Esophagus muscularis mucosa (tissue), 4 donors: ENCODE measurements around the gene IKZF2. TPM values are rescaled to one million over a fixed set of nuclear protein-coding genes. Genes with fewer than 3 reads are reported as not detected.

ENCODE experiments used
- DNase-seq: peaks from one replicate; pipeline ENCODE4 v3.0.0-alpha.2; 2017; ENCODE audit errors: extremely low spot score
- H3K27ac ChIP-seq, 4 donors: fragments of 200-600 bp; sonication (generic); replicated peaks in 1 of 4; 1 replicate in 3 of 4; 2 replicates in 1 of 4; pipeline ENCODE4 v1.5.1; 2016 to 2019; ENCODE audit warnings: mild to moderate bottlenecking in 1 of 4
- H3K27me3 ChIP-seq, 4 donors: fragments of 200-600 bp; sonication (generic); one replicate each; pipeline versions ENCODE4 v1.5.1 to v1.6.0; 2016 to 2019
- H3K36me3 ChIP-seq, 4 donors: fragments of 200-600 bp; sonication (generic); one replicate each; pipeline ENCODE4 v1.5.1; 2016 to 2019
- H3K4me1 ChIP-seq, 4 donors: fragments of 200-600 bp; sonication (generic); one replicate each; pipeline ENCODE4 v1.5.1; 2016 to 2019
- H3K4me3 ChIP-seq, 4 donors: fragments of 200-600 bp; sonication (generic); 1 replicate in 2 of 4; 2 replicates in 2 of 4; pipeline ENCODE4 v1.5.1; 2016 to 2019; ENCODE audit warnings: mild to moderate bottlenecking in 4 of 4, moderate library complexity in 1 of 4
- H3K9me3 ChIP-seq, 4 donors: fragments of 200-600 bp; sonication (generic); 1 replicate in 3 of 4; 2 replicates in 1 of 4; pipeline ENCODE4 v1.5.1; 2016 to 2019
- CTCF ChIP-seq, 3 experiments: fragments of 200-600 bp in 2 of 3; fragments of 450-650 bp in 1 of 3; sonication (generic) in 2 of 3; IDR thresholded peaks; one replicate each; pipeline ENCODE4 v1.5.1; 2017 to 2019; ENCODE audit warnings: antibody characterized with exemption in 3 of 3, mild to moderate bottlenecking in 2 of 3, moderate library complexity in 1 of 3
- EP300 ChIP-seq: sonication (generic); formaldehyde crosslinking; IDR thresholded peaks from one replicate; pipeline ENCODE4 v1.6.1; 2017; ENCODE audit warnings: antibody characterized with exemption
- POLR2A ChIP-seq: fragments of 450-650 bp; IDR thresholded peaks from one replicate; pipeline ENCODE4 v1.6.1; 2017; ENCODE audit warnings: antibody characterized with exemption, moderate library complexity, mild to moderate bottlenecking, low read depth
- POLR2AphosphoS5 ChIP-seq, 2 donors: sonication (generic); formaldehyde crosslinking; IDR thresholded peaks; one replicate each; pipeline ENCODE4 v1.6.1; 2017; ENCODE audit warnings: antibody characterized with exemption in 2 of 2
- WGBS: methylation state at CpG from one replicate; pipeline ENCODE4 v1.1.5; 2018; 5-methylcytosine and 5-hydroxymethylcytosine counted together
- intact Hi-C: fragments of 100-400 bp; cut with DNase I; formaldehyde crosslinking; loops from one replicate; pipeline ENCODE4 v1.15.1; 2023
- total RNA-seq, 4 donors: library from RNA; depleted of rRNA; stranded (reverse); fragments of >200 nt; gene quantifications; one replicate each; pipeline versions ENCODE4 v1.1.0 to v1.2.1, GENCODE V29; 2016

Gene IKZF2
- total RNA-seq, 4 donors from 2014 or later, result 6.5 to 11.2 (median 8.8) TPM

DNA sequence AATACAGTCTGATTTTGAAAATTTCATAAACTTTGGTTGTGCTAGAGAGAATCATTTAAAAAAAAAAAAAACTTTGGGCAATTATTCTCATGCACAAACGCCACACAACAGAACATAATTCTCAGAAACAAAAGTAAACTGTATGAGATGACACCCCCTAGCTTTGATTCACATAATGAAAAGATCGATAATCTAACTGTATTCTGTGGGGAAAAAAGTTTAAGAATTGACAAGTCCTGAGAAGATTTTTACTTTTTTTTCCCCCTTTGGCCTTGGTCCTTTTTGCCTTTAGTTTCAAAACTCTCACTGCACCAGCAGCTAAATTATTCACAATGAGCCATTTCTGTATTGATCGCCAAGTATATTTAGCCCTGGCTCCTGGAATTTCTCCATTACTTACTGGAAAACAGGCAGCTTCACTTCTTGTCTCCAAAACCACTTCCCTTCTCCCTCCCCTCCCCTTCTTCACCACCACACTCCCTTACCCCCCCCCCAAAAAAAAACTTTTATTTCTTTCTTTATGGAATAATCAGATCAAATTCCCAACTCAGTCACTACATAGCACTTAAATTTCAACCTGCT, 2.0 kb downstream of the IKZF2 start:
- H3K4me3 ChIP-seq, result peak overlapping the region; percentile 78 to 94 (median 88)
- H3K27me3 ChIP-seq, result no peaks in the 10 kb centered on the region
- H3K27ac ChIP-seq, result peak overlapping the region; percentile 81 to 99 (median 96)
- H3K4me1 ChIP-seq, result peaks cover 6 to 45% (median 38%) of the 10 kb centered on the region in 4 donors
- intact Hi-C loops, result no loop called here
- no peaks in the 10 kb centered on the region for H3K36me3 ChIP-seq
- no peak for DNase-seq
- TF ChIP-seq POLR2A (no peak), CTCF (IDR thresholded peaks at IDR 0.05) (peak in 1 of 3 experiments; percentile 9)
- 39% methylated on average over 3 of the region's 3 CpGs for WGBS
- H3K9me3 ChIP-seq, result no peaks in the 10 kb centered on the region

DNA sequence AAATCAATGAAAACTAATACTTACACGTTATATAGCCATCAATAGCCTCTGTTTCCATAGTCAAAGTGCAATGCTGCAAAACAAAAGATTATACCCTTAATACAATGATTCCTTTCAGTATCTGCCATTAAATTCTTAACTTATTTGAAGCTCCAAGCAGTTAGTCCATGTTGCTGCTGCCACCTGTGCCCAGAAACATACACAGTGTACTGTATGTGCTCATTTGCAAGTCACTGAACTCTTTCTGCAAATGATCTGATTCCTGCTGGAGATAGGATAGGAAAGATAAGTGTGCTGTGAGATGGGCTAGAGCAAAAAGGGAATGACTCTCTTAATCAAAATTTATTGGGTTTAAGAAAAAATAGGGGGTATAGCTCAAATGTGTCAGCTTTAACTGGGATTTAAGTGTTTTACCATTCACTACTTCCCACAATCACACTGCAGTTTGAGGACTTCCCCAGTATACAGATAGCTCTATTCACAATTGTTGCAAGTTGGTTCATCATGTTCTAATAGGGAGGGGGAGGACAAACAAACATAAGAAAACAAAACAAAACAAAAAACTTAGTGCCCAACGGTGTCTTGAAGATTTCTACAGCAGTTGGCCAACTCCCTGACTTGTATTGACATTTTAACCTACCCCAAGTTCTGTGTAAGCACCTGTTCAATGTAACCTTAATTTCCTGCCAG, 2.7 kb downstream of the IKZF2 start:
- no peaks in the 10 kb centered on the region for H3K9me3 ChIP-seq
- 57% methylated on average over 2 of the region's 2 CpGs for WGBS
- no peaks in the 10 kb centered on the region for H3K36me3 ChIP-seq
- peaks cover 6 to 41% (median 37%) of the 10 kb centered on the region in 4 donors for H3K4me1 ChIP-seq
- TF ChIP-seq EP300 (no peak), POLR2AphosphoS5 (IDR thresholded peaks at IDR 0.05) (no peak)
- intact Hi-C loops, result no loop called here
- peak overlapping the region in 2 of 4 donors; percentile 81 to 98 for H3K27ac ChIP-seq
- no peak for DNase-seq
- no peaks in the 10 kb centered on the region for H3K27me3 ChIP-seq
- H3K4me3 ChIP-seq, result peak overlapping the region; percentile 78 to 94 (median 88)

- H3K36me3 ChIP-seq, result no peaks in the 10 kb centered on the region
- 92% methylated on average over 2 of the region's 2 CpGs for WGBS
- H3K4me3 ChIP-seq, result no peak overlapping the region
- H3K9me3 ChIP-seq, result no peaks in the 10 kb centered on the region
- peaks cover 6 to 29% (median 26%) of the 10 kb centered on the region in 4 donors for H3K4me1 ChIP-seq
- no peak overlapping the region for H3K27ac ChIP-seq
- intact Hi-C loops, result no loop called here
- TF ChIP-seq POLR2A (no peak), EP300 (no peak), POLR2AphosphoS5 (IDR thresholded peaks at IDR 0.05) (no peak), CTCF (IDR thresholded peaks at IDR 0.05) (no peak)
- H3K27me3 ChIP-seq, result no peaks in the 10 kb centered on the region
- DNase-seq, result no peak
Observed at GRCh38 chr2:213147538-213147937, 3.9 kb downstream of the IKZF2 start.

DNA sequence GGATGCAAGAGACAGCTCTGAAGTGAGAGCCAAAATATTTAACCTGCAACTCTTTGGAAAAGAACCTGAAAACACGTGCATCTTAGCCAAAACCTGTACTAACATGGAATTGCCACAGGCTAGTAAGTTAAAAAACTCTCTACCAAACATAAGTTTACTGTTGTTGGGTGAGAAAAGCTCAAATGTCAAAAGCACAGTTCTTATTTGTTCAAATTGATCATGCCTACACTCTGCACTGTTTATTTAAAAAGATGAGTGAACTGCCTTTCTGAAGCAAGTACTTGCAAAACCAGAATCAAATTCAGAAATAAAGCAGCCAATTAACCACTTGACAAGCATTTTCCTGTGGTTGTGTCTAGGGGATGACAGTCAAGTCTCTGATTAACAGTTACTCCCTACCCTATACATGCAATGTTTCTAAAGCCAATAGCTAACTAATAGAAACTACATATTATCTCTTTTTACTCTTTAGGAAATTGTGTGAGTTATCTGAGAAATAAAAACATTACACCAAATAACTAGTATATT, 5.6 kb downstream of the IKZF2 start:
- Histone ChIP-seq H3K9me3 (no peaks in the 10 kb centered on the region), H3K27me3 (no peaks in the 10 kb centered on the region), H3K36me3 (no peaks in the 10 kb centered on the region), H3K4me1 (peaks cover 6 to 29% (median 26%) of the 10 kb centered on the region in 4 donors), H3K27ac (no peak overlapping the region), H3K4me3 (no peak overlapping the region)
- DNase-seq, result no peak
- 44% methylated on average over 1 of the region's 1 CpG for WGBS
- intact Hi-C loops, result no loop called here
- TF ChIP-seq POLR2A (no peak), POLR2AphosphoS5 (IDR thresholded peaks at IDR 0.05) (no peak), CTCF (IDR thresholded peaks at IDR 0.05) (no peak), EP300 (no peak)

DNA sequence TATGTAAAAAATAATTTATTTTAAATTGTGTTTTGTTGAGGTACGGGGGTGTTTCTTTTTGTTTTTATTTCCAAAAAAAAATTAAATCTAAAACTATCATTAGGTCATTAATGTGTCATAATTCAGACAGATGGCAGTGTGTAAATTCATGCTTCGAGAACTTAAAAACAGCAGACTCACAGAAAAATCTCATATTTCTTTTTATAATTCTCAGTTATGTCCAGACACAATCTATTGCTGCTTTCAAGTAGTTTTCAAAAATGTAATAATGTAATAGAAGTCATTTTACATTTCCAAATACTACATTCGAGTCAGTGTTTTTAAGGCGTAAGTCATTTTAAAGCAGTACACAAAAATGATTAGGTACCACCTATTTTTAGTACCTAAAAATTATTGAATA, 14.3 kb downstream of the IKZF2 start:
- no peak for DNase-seq
- no peak overlapping the region for H3K4me3 ChIP-seq
- TF ChIP-seq EP300 (no peak), POLR2A (no peak), POLR2AphosphoS5 (IDR thresholded peaks at IDR 0.05) (no peak), CTCF (IDR thresholded peaks at IDR 0.05) (no peak)
- intact Hi-C loops, result no loop called here
- WGBS, result 89% methylated on average over 4 of the region's 4 CpGs
- no peaks in the 10 kb centered on the region for H3K4me1 ChIP-seq
- H3K9me3 ChIP-seq, result no peaks in the 10 kb centered on the region
- no peaks in the 10 kb centered on the region for H3K27me3 ChIP-seq
- no peaks in the 10 kb centered on the region for H3K36me3 ChIP-seq
- no peak overlapping the region for H3K27ac ChIP-seq
